Endothelial cell of umbilical vein (primary cell): Measurements from ENCODE around the gene FAM180A. TPM values are rescaled to one million over a fixed set of nuclear protein-coding genes. Genes with fewer than 3 reads are reported as not detected.

ENCODE experiments used
- BruUV-seq: library from RNA; stranded (reverse); fragments of 400-500 nt; replicated peaks from 2 replicates; lab custom pipeline; 2021; lab: Mats Ljungman, UMichigan
- CTCF ChIA-PET: fragments of 300-600, 350-600 bp; sonication (Branson Sonifier 250); formaldehyde crosslinking; loops from one replicate; lab custom pipeline; 2021; ENCODE audit warnings: antibody characterized with exemption, inconsistent platforms; lab: Charles Lee
- POLR2A ChIA-PET: fragments of 300-600, 350-600 bp; sonication (Branson Sonifier 250); formaldehyde crosslinking; loops from one replicate; lab custom pipeline; 2021; ENCODE audit warnings: antibody characterized with exemption, inconsistent platforms; lab: Charles Lee
- DNase-seq: peaks from one replicate; pipeline ENCODE4 v3.0.0-alpha.2; 2011; ENCODE audit warnings: low read depth, low spot score
- FAIRE-seq: peaks from 2 replicates; lab custom pipeline; 2011; peaks lifted over from hg19 to GRCh38; lab: Jason Lieb, UNC
- H2AFZ ChIP-seq: 2 replicates; pipeline ENCODE4 v1.6.0; 2012; ENCODE audit warnings: low read depth, low read length, control low read depth, inconsistent platforms
- H3K27ac ChIP-seq: 2 replicates; pipeline ENCODE4 v1.5.1; 2011; ENCODE audit warnings: low read depth, mild to moderate bottlenecking, control low read depth, low read length, moderate library complexity; ENCODE audit not compliant: insufficient read depth
- H3K27me3 ChIP-seq, 2 experiments: 2 replicates each; pipeline versions ENCODE4 v1.6.0 to v1.6.1; 2011; ENCODE audit warnings: low read length in 2 of 2, mixed read lengths in 1 of 2; ENCODE audit not compliant: control insufficient read depth in 2 of 2, insufficient read depth in 2 of 2
- H3K36me3 ChIP-seq, 2 experiments: 2 replicates in 1 of 2; 3 replicates in 1 of 2; pipeline ENCODE4 v1.5.1; 2011; ENCODE audit warnings: low read length in 2 of 2, mild to moderate bottlenecking in 1 of 2, moderate library complexity in 1 of 2; ENCODE audit not compliant: control insufficient read depth in 2 of 2, insufficient read depth in 2 of 2; ENCODE audit errors: extremely low read depth in 1 of 2
- H3K4me1 ChIP-seq: 3 replicates; pipeline ENCODE4 v1.5.1; 2011; ENCODE audit warnings: mild to moderate bottlenecking, low read length; ENCODE audit not compliant: control insufficient read depth, insufficient read depth; ENCODE audit errors: extremely low read depth
- H3K4me2 ChIP-seq: 2 replicates; pipeline ENCODE4 v1.6.1; 2011; ENCODE audit warnings: low read length, control low read depth, mixed read lengths; ENCODE audit not compliant: insufficient read depth
- H3K4me3 ChIP-seq, 3 experiments: fragments of 200-600 bp in 1 of 3; sonication (generic), shearing (Covaris generic) in 1 of 3; replicated peaks in 1 of 3; 2 replicates each; pipeline ENCODE4 v1.5.1; 2011 to 2016; ENCODE audit warnings: control low read depth in 3 of 3, low read length in 3 of 3, mild to moderate bottlenecking in 2 of 3, inconsistent platforms in 1 of 3, low read depth in 1 of 3, moderate library complexity in 1 of 3; ENCODE audit not compliant: insufficient read depth in 1 of 3
- H3K79me2 ChIP-seq: 2 replicates; pipeline ENCODE4 v1.6.0; 2012; ENCODE audit warnings: low read length, inconsistent platforms; ENCODE audit not compliant: control insufficient read depth, insufficient read depth
- H3K9ac ChIP-seq: replicated peaks from 2 replicates; pipeline ENCODE3; 2011; ENCODE audit warnings: low read length, control low read depth; ENCODE audit not compliant: insufficient read depth; ENCODE audit errors: extremely low read depth
- H3K9me1 ChIP-seq: replicated peaks from 3 replicates; pipeline ENCODE4 v1.6.0; 2011; ENCODE audit warnings: mild to moderate bottlenecking, low read length; ENCODE audit not compliant: control insufficient read depth, insufficient read depth; ENCODE audit errors: extremely low read depth
- H3K9me3 ChIP-seq: replicated peaks from 2 replicates; pipeline ENCODE4 v1.5.1; 2012; ENCODE audit warnings: low read length, inconsistent platforms; ENCODE audit not compliant: control insufficient read depth, insufficient read depth
- H4K20me1 ChIP-seq: replicated peaks from 2 replicates; pipeline ENCODE3; 2011; ENCODE audit warnings: mild to moderate bottlenecking, low read length; ENCODE audit not compliant: control insufficient read depth, insufficient read depth; ENCODE audit errors: extremely low read depth
- EZH2 ChIP-seq: IDR thresholded peaks from 2 replicates; pipeline ENCODE4 v1.6.1; 2012; ENCODE audit warnings: borderline replicate concordance, low read depth, mild to moderate bottlenecking, moderate library complexity, low read length, inconsistent platforms; ENCODE audit not compliant: severe bottlenecking
- FOS ChIP-seq: IDR thresholded peaks from 2 replicates; pipeline ENCODE4 v1.6.1; 2011; ENCODE audit warnings: mild to moderate bottlenecking, low read length, moderate library complexity, borderline replicate concordance; ENCODE audit not compliant: insufficient read depth
- GATA2 ChIP-seq: IDR thresholded peaks from 2 replicates; pipeline ENCODE4 v1.7.0; 2011; ENCODE audit warnings: low read depth, mild to moderate bottlenecking, moderate library complexity, mixed read lengths, low read length; ENCODE audit not compliant: insufficient read length, insufficient read depth
- JUN ChIP-seq: IDR thresholded peaks from 2 replicates; pipeline ENCODE4 v1.6.1; 2011; ENCODE audit warnings: borderline replicate concordance, low read depth; ENCODE audit not compliant: insufficient read length, insufficient read depth
- MYC ChIP-seq: IDR thresholded peaks from one replicate; pipeline ENCODE4 v1.6.1; 2011; ENCODE audit warnings: mild to moderate bottlenecking, low read depth, low read length
- POLR2A ChIP-seq: IDR thresholded peaks from 2 replicates; pipeline ENCODE4 v1.6.1; 2012; ENCODE audit warnings: low read depth, mild to moderate bottlenecking, control low read depth, low read length
- POLR2AphosphoS5 ChIP-seq: IDR thresholded peaks from 2 replicates; pipeline ENCODE4 v1.6.1; 2012; ENCODE audit warnings: low read depth, mild to moderate bottlenecking, control low read depth, low read length, moderate library complexity; ENCODE audit not compliant: insufficient read depth
- dilution Hi-C: fragments of 300-500 bp; cut with MboI; formaldehyde crosslinking; loops from one replicate; pipeline ENCODE4 v1.15.0; 2019; ENCODE audit warnings: low sequenced_read_pairs; ENCODE audit not compliant: extremely low pct_ligation_motif_present
- intact Hi-C: fragments of 100-400 bp; cut with micrococcal nuclease; formaldehyde crosslinking; loops from one replicate; pipeline ENCODE4 v1.10.0; 2022
- polyA plus RNA-seq, 4 experiments: library from polyadenylated mRNA; depleted of rRNA in 3 of 4; stranded (reverse) in 3 of 4; unstranded in 1 of 4; fragments of >200 nt; gene quantifications; 2 replicates each; pipeline versions ENCODE4 v1.2.1 to v1.2.3, GENCODE V29; 2011 to 2012; ENCODE audit warnings: missing spikeins in 1 of 4
- total RNA-seq: library from RNA; stranded (reverse); gene quantifications from 2 replicates; pipeline ENCODE4 v1.2.3, GENCODE V29; 2021
- TF ChIP-seq, protein P1 (sequence below), 2 donors: IDR thresholded peaks; 1 replicate in 1 of 2; 2 replicates in 1 of 2; pipeline ENCODE4 v1.5.1; 2011; ENCODE audit warnings: low read length in 2 of 2, mild to moderate bottlenecking in 2 of 2, moderate library complexity in 2 of 2, control low read depth in 1 of 2, inconsistent platforms in 1 of 2, low read depth in 1 of 2; ENCODE audit not compliant: insufficient read depth in 1 of 2; ENCODE audit errors: extremely low read depth in 1 of 2
- TF ChIP-seq, protein P2 (sequence below): IDR thresholded peaks from 2 replicates; pipeline ENCODE4 v1.6.1; 2011; ENCODE audit not compliant: insufficient read depth, insufficient read length

FAM180A gene
- total and polyA plus RNA-seq, 2 donors (not counting 3 experiments of a cell fraction or from before 2014, with no cell fraction given): not detected

DNA sequence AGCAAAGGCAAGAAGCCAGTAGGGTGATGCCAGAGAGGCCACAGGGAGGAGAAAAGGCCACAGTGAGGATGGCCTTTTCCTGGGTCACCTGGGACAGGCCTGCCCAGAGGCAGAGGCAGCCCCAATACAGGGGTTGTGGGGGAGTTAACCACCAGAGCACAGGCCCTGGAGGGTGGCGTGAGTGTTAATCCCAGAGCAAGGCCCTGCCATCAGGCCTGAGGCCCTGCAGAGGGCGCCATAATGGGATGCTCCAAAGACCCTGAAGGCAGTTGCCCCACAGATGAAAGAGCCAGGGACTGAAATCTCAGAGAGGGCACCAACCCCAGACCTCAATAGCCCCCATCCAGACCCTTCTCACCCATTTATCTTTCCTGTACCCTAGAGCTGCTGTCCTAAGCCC, 44.5 kb downstream of the FAM180A start:
- intact Hi-C loops (no loop called here), dilution Hi-C loops (no loop called here)
- no peak overlapping the region for H3K9ac ChIP-seq
- H3K27me3 ChIP-seq: no peaks in the 10 kb centered on the region
- DNase-seq: no peak
- H3K27ac ChIP-seq: no peak overlapping the region
- TF ChIP-seq GATA2 (no peak), POLR2A (no peak), JUN (no peak)
- TF ChIP-seq, protein P1, sequence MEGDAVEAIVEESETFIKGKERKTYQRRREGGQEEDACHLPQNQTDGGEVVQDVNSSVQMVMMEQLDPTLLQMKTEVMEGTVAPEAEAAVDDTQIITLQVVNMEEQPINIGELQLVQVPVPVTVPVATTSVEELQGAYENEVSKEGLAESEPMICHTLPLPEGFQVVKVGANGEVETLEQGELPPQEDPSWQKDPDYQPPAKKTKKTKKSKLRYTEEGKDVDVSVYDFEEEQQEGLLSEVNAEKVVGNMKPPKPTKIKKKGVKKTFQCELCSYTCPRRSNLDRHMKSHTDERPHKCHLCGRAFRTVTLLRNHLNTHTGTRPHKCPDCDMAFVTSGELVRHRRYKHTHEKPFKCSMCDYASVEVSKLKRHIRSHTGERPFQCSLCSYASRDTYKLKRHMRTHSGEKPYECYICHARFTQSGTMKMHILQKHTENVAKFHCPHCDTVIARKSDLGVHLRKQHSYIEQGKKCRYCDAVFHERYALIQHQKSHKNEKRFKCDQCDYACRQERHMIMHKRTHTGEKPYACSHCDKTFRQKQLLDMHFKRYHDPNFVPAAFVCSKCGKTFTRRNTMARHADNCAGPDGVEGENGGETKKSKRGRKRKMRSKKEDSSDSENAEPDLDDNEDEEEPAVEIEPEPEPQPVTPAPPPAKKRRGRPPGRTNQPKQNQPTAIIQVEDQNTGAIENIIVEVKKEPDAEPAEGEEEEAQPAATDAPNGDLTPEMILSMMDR (IDR thresholded peaks at IDR 0.05; ENCODE audit: extremely low read depth in 1 of 2, insufficient read depth in 1 of 2, low read depth in 1 of 2, low read length in 2 of 2): peak; percentile 24 to 31
- no peaks in the 10 kb centered on the region for H4K20me1 ChIP-seq
- H3K79me2 ChIP-seq: no peaks in the 10 kb centered on the region
- ChIA-PET POLR2A (no interaction called here), CTCF (interaction anchor here (0.9 to 1.2 kb wide), 3 partner anchors 9 to 19 kb away, joined by 4 to 7 read pairs (median 4); no protein-coding TSS in a partner anchor)
- H3K36me3 ChIP-seq: no peaks in the 10 kb centered on the region
- FAIRE-seq: no peak
- BruUV-seq: no TSS peak
- H3K4me1 ChIP-seq: peaks cover 6% of the 10 kb centered on the region
- no peaks in the 10 kb centered on the region for H3K9me3 ChIP-seq
- H3K9me1 ChIP-seq: no peaks in the 10 kb centered on the region
- H3K4me2 ChIP-seq: no peak overlapping the region
- H3K4me3 ChIP-seq: no peak overlapping the region
- H2AFZ ChIP-seq: no peak overlapping the region

DNA sequence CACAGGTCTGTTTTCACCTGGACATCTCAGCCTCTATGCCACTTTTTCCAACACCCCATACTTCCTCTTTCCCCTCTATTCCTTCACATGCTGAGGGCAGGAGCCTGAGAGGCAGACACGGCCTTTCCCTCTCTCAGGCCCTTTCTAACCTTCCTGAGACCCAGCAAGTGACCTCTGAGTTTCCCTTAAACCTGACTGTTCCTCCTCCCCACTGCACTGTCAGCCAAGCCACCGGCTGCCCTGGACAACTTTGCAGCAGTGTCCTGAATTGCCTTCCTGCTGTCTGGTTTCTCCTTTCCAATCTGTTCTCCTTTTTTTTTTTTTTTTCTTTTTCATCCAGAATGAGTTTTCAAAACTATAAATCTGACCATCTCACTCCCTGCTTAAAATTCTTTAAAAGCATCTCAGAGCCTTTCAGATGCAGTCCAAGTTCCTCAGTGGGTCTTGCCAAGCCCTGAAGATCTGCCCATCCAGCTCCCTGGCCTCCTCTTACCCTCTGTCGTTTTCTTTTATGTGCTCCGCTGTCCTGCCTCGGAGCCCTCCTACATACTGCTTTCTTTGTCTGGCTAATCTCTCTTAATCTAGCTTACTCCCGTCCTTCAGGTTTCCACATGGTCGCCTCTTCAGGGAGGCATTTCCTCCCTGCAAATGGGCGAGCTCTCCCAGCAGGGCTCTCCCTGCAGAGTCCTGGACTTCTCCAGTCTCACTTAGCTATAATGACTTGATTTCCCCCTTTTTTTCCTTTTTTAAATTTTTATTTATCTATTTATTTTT, 51.1 kb downstream of the FAM180A start:
- no peaks in the 10 kb centered on the region for H3K36me3 ChIP-seq
- ChIA-PET CTCF (interaction anchor here (2.3 kb wide), 1 partner anchor 24 kb away, joined by 6 read pairs; no protein-coding TSS in a partner anchor), POLR2A (no interaction called here)

More for the DNA sequence above, 51.1 kb downstream of the FAM180A start:
- TF ChIP-seq POLR2AphosphoS5: no peak
- TF ChIP-seq, protein P1 (IDR thresholded peaks at IDR 0.05; ENCODE audit: extremely low read depth in 1 of 2, insufficient read depth in 1 of 2, low read depth in 1 of 2, low read length in 2 of 2): no peak
- TF ChIP-seq POLR2A: no peak
- no peak for TF ChIP-seq FOS
- TF ChIP-seq, protein P2, sequence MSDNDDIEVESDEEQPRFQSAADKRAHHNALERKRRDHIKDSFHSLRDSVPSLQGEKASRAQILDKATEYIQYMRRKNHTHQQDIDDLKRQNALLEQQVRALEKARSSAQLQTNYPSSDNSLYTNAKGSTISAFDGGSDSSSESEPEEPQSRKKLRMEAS: no peak
- no peak for TF ChIP-seq EZH2
- TF ChIP-seq GATA2: no peak
- TF ChIP-seq JUN: no peak
- TF ChIP-seq MYC: no peak
- FAIRE-seq (no peak), DNase-seq (no peak)
- Histone ChIP-seq H3K4me3 (no peak overlapping the region), H3K9ac (no peak overlapping the region), H3K27ac (no peak overlapping the region), H3K4me1 (peaks cover 2% of the 10 kb centered on the region), H3K27me3 (no peaks in the 10 kb centered on the region), H3K9me3 (no peaks in the 10 kb centered on the region), H2AFZ (no peak overlapping the region), H3K9me1 (no peaks in the 10 kb centered on the region), H3K4me2 (no peak overlapping the region), H4K20me1 (no peaks in the 10 kb centered on the region), H3K79me2 (no peaks in the 10 kb centered on the region)
- BruUV-seq: no TSS peak
- intact Hi-C loops (no loop called here), dilution Hi-C loops (no loop called here)
